Right ventricle myocardium superior (tissue), 1 donor: ENCODE results near the gene PDE6B. TPM values are rescaled to one million over a fixed set of nuclear protein-coding genes. Genes with fewer than 3 reads are reported as not detected.
A peak's percentile ranks its signal among the peaks of the same experiment; 100 is the strongest.
"Not testable (repeated sequence)": the region's sequence is repeated elsewhere in the genome, so short reads cannot be mapped to it uniquely, and the experiment has no call there.

Experiments used
- ATAC-seq: fragments of 200-7000 bp; cut with Tn5 transposase; one replicate; pipeline ENCODE4 v1.9.1; 2020; ENCODE audit warnings: mild to moderate bottlenecking; ENCODE audit not compliant: poor library complexity
- DNase-seq: peaks from one replicate; pipeline ENCODE4 v3.0.0-alpha.2; 2020
- intact Hi-C: fragments of 100-400 bp; cut with DNase I; formaldehyde crosslinking; loops from one replicate; pipeline ENCODE4 v1.11.2; 2022
- total RNA-seq: library from RNA; stranded (reverse); fragmentation: NEBNext Ultra II Directional; extraction: Animal tissue kit (Norgen Biotek cat#: 25700); gene quantifications from one replicate; pipeline ENCODE4 v1.2.1, GENCODE V29; 2021
- donor health status: DM: no; HTN: yes; CAD: no; lungs with severe emphysema.

Gene PDE6B
- total RNA-seq, 1 donor from 2014 or later, result 1.1 TPM

DNA sequence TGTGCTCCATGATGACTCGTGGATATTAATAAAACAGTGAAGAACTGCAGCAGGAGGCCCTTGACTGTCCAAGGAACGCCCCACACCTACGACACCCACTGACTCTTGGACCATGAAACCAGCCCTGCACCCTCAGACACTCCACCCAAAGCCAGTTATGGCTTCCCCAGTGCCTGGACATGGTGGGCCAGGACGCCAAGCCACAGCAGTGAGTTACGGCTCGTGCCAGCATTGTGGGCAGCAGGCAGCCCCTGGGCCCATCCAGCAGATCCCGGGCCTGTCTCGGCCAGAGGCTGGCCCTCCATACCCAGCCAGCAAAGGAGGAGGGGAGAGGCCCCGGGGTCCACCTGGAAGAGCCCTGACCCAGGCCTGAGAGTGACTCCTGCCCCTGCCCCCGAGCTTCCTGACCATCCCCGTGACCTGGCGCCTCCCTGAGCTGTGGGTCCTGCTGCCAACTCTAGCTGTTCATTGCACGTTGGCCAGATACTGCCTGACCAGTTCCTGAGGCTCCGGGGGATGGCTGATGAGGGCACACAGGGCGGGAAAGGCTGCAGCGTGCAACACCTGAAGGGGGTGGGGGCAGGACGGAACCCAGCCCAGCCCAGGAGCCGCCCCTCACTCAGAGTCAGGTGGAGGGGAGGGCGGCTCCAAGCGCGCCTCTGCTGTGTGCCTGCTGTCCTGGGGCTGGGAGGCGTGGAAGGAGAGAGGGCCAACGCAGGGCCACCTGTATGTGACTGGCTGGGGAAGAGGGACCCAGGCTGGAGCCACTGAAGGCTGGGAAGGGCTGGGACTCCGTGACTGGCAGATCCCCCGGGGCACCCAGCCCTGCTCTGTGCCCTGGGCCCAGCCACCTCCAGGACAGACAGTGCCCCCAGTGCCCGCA, 62.8 kb downstream of the PDE6B start:
- peak; percentile 16 for ATAC-seq
- peak; percentile 40 for DNase-seq
- intact Hi-C loops, result no loop called here

DNA sequence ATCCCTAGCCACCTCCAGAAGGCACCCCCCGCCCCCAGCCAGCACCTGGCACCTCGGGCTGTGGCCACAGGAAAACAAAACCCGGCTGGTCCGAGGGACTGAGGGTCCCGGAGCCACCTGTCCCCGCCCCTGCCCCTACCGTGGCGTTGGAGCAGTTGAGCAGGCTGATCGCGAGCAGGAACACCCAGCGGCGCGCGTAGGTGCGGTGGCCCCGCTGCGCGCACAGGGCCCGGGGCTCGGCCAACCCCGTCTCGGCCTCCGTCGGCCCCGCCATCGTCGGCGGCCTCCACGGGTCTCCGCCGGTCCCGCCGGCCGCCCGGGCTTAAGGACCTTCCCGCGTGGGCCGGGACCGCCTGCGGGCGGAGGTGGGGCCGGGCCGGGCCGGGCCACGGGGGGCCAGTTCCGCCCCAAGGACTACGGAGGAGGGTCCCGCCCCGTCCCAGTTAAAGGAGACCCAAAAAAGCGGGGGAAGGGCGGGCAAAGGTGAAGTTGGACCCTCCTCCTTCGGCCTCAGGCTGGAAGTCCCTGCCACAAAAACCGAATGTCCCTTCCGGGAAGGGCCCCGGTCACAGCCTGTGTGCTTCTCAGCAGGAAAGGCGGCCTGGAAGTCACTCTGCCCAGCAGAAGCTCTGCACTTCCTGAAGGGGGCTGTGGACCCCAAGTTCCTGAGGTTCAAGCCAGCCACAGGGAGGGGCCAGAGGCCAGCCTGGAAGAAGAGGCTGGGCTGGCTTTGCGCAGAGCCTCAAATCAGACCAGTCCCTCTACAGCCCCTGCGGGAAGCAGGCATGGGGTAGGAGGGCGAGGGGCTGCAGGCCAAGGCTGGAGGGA, 63.7 kb downstream of the PDE6B start, which contains the start of gene SLC49A3:
Gene SLC49A3, minus strand, starts transcription at position 298 of the 828 bp plus-strand sequence. Its CDS starts 24 bp downstream, at position 274.
- peak; percentile 42 for ATAC-seq
- intact Hi-C loops, result no loop called here
- DNase-seq, result peak; percentile 62

DNA sequence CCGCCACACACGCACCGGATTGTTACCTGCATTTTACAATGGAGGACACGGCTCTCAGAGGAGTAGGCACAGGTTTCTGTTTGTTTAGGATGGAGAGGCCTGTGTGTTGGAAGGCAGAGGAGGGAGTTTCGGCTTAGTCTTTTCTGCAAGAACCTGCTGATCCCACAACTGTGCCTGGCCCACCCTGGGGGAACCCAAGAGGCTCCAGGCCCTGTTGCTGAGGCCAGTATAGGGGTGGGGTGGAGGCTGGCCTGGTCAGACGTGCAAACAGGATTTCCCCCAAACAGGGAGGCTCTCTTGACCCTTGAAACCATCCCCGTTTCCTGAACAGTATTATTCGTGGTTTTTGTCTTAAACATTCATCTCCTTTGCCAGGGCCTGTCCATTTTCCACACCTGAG, 64.3 kb downstream of the PDE6B start:
- DNase-seq, result no peak
- no peak for ATAC-seq
- intact Hi-C loops, result no loop called here

DNA sequence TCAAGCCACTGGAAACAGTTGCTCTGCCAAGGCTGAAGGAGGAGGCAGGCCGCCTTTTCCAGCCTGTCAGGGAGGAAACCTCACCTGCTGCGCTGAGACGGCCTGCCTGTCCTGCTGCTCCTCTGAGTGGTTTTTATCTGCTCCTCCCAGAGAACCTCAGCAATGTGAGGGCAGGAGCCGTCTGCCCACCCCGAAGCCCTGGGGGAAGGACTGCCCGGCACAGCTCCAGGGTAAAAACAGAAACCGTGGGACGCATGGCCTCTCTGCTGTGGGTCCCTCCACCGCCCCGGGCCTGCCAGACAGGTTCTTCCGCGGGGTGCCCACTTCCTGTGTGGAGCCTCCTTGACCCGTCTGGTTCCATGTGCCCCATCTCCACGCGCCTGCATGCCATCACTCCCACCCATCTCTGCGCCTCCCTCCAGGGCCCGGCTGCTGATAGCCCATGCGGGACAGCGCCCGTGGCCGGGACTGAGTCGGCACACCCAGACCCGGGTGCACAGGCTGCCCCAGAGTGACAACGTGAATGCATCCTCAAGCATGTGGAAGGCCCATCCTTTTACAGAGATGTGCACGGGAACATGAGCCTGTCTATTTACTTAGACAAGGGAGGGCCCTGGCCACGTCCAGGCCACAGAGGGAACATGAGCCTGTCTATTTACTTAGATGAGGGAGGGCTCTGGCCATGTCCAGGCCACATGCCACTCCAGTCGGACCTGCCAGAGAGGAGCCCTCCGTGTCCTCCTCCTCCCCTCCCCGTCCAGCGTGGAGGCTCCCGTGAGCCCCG, 67.6 kb downstream of the PDE6B start:
- no peak for DNase-seq
- no peak for ATAC-seq
- intact Hi-C loops, result no loop called here

DNA sequence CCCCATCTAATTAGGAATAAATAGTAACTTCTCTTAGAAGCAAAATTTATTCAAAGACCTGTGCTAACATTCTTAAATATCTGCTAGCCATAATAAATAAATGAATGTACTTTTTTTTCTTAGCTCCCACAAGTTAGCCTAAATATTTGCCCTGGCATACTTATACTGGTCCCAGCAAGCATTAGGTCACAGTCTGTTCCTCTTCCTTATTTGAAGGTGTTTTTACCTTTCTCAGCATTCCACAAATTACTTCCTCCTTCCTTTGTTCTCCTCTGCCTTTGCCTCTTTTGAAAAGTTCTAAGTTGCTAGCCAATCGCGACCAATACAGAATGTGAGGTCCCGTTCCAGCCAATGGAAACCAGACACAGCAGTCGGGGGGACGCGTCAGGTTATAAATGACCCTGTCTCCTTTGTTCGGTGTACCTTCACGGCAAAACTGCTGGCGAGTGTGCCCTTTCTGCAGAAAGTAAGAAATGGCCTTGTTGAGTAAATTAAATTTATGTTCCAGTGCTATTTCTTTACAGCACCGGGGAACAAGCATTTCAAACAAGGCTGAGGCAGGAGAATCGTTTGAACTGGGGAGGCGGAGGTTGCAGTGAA, 69.1 kb downstream of the PDE6B start:
- intact Hi-C loops, ATAC-seq, DNase-seq: not testable (repeated sequence)

DNA sequence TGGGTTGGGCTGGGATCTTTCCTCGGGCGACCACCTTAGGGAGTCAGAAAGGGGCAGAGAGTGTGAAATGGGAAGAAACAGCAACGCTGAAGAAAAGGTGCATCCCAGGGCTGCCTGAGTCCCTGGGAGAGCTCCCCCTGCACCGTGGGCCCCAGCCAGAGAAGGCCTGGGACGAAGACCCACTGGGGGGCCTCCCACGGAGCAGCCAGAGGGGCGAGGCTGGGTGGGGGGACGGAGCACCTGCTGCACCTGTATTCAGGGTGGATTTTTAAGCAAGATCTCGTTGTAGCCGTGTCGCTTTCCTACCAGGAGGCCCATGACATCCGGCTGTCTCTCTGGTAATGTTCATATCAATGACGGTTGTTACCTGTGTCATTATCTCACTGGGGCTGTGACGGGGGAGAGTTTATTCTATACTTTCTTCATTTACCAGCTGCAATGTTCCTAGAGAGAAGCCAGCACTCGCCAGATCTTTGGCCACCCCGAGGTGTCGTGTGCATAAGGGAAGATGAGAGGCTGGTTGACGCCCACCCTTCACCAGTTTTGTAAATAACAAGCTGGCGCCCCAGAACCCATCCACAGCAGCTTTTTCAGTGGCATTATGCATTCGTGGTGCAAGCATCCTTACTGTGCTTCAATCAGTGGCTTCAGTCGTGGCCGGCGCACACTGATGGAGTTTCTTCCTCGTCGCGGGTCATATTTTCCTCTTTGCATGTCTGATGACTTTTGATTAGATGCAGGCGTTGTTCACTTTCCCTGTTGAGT, 74.6 kb downstream of the PDE6B start:
- intact Hi-C loops, result no loop called here
- DNase-seq (no peak), ATAC-seq (no peak)

DNA sequence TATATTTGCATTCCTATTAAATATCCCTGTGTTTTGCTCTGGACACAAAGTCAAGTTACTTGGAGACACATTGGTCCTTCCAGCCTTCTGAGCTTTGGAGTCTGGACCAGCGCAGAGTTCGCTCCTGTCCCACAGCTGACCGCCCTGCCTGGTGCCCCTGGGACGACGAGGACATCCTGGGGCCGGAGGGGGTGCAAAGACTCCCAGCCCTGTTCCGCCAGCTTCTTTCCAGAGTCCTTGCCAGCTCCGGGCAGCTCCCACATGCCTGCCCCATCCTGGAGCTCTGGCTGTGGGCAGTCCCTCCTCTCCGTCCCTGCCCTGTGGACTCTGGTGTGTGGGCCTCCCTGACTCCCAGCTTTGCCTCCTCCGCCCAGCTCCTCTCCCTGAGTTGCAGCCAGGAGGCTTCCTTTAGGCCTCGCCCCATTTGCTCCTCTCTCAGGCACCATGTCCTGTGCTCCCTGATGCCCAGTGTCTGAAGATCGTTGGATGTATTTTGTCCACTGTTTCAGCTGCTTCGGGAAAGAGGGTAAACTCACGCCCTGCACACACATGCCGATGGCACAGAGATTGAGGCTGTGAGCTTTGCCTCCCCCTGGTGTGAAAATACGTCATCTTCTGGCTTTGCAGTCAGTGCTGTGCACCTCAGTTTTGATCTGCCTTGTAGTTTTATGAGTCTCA, 75.4 kb downstream of the PDE6B start:
- intact Hi-C loops, result no loop called here
- ATAC-seq (no peak), DNase-seq (no peak)

DNA sequence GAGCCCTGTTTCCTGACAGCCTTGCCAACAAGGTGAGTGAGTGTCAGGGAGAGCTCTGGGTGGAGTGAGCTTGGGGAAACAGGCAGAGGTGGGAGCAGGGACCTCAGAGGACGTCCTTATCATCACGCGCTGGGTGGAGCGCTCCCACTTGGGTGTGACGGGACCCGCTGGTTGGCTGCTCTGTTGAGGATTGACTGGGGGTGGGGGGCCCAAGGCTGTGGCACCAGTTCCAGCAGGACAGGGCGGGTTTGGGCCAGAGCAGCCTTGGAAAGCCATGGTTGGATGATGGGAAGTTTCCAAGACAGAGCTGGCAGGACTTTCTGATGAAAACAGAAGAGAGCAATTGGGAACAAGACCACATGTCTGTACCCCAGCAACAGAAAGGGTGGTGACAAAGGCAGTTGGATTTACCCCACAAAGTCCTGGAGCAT, 77.3 kb downstream of the PDE6B start:
- intact Hi-C loops, result no loop called here
- ATAC-seq (no peak), DNase-seq (no peak)

DNA sequence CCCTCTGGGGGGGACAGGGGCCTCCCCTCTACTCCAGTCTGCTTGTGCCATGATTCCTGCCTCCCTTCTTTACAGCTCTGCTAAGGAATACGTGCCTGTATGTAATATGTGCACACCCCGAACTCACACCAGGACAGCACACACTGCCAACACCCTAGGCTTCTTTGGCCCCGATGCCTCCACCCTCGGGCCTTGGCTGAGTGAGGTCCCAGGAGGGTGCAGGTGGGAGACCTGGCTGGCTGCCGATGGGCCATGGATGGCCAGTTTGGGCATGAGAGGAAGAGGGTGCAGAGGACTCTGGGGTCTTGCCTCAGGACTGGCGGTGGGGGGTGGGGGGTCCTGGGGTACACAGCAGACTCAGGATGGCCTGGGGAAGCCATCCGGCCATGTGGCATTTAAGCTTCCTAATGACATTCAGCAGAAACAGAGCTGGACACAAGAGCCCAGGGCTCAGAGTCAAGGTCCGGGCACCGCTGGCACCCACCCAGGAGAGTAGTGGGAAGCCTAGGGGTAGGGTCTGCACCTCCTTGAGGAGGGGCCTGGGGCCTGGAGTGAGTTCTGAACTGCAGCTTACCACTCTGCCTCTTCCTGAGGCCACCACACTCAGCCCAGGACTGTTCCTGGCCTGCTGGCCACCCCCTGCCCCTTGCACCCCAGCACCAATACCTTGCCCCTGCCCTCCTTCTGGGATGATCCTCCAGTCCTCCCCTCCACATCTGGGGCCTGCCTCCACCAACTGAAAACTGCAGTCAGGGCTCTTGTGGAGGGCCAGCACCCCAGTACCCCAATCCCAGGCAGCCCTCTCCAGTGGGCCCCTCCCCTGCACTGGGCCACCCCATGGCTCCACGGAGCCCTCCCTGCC, 78.2 kb downstream of the PDE6B start:
- ATAC-seq, result no peak

DNA sequence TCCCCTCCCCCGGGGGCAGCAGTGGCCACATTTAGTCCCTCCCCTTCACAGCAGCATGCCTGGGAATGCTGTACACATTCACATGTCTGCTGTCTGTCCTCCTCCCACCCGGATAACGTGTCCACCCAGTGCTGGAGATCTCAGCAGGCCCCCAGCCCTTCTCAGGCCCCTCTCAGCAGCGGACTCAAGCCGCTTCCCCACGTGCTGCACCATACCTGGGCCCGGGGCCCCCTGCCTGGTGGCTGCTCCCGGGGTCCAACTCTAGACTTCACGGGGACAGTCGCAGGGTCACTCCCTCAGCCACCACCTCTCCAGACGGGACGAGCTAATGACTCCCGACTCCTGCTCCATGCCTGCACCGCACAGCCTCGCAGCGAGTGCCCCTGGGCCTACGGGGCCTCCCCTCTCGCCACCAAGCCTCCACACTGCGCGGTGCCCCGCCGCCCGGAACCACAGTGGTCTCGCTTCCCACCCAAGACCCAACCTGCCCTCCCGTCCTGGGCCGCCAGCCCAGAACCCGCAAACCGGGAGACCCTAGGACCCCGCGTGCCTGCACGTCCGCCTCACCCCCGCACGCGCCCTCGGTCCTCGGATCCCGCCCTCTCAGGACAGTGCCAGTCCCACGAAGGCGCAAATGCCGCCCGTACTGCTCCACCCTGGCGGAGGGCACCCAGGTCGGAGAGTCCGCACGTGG, 79.0 kb downstream of the PDE6B start:
- DNase-seq (no peak), ATAC-seq (no peak)
- intact Hi-C loops, result no loop called here

More for the DNA sequence above, 78.2 kb downstream of the PDE6B start:
- intact Hi-C loops, result no loop called here
- no peak for DNase-seq

DNA sequence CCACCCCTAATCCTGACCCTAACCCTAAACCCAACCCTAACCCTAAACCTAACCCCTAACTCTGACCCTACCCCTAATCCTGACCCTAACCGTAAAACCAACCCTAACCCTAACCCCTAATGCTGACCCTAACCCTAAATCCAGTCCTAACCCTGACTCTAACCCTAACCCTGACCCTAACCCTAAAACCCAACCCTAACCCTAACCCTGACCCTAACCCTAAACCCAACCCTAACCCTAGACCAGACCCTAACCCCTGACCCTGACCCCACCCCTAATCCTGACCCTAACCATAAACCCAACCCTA, 79.6 kb downstream of the PDE6B start:
- intact Hi-C loops, result no loop called here
- DNase-seq (no peak), ATAC-seq (no peak)

DNA sequence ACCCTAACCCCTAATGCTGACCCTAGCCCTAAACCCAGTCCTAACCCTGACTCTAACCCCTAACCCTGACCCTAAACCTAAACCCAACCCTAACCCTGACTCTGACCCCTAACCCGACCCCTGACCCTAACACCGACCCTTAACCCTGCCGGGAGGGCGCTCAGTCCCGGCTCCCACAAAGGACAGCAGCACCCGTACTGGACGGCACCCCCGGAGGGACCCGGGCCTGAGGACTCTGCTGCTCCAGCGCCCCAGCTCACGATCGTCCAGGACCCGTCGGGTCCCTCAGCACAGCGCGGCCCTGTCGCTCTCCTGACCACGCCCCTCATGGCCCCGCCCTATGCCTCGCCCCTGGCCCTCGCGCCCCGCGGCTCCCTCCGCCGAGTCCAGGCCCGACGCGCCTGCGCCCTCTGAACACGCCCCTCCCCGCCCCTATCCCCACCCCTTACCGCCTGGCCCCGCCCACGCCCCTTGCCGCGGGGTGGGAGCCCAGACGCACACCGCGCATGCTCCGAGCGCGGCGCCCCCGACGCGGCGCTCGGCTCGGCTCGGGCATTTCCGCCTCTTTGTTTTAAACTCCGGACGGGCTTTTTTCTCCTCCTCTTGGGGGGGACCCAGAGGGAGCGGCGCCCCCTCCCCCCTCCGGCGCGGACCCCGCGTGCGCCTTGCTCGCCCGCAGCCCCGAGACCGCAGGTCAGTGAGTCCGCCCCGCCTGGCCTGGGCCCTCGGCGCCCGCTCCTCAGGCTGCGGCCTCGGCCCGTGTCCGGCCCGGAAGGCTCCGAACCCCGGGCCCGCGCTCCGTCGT, 80.1 kb downstream of the PDE6B start, which contains the start of gene PCGF3:
Gene PCGF3, plus strand, starts transcription at position 555 of the 805 bp plus-strand sequence. CDS start 27,849 bp downstream, outside the sequence.
- ATAC-seq, result peak; percentile 99
- intact Hi-C loops, result no loop called here
- peak; percentile 98 for DNase-seq

DNA sequence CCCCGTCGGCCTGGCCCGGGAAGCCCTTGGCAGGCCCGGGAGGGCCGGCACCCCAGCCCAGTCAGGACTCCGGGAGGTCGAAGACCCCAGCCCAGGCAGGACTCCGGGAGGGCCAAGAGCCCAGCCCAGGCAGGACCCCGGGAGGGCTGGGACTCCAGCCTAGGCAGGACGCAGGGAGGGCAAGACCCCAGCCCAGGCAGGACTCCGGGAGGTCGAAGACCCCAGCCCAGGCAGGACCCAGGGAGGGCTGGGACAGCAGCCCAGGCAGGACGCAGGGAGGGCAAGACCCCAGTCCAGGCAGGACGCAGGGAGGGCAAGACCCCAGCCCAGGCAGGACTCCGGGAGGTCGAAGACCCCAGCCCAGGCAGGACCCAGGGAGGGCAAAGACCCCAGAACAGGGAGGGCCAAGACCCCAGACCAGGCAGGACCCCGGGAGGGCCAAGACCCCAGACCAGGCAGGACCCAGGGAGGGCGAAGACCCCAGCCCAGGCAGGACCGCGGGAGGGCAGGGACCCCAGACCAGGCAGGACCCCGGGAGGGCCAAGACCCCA, 80.8 kb downstream of the PDE6B start:
- intact Hi-C loops, ATAC-seq: not testable (repeated sequence)

DNA sequence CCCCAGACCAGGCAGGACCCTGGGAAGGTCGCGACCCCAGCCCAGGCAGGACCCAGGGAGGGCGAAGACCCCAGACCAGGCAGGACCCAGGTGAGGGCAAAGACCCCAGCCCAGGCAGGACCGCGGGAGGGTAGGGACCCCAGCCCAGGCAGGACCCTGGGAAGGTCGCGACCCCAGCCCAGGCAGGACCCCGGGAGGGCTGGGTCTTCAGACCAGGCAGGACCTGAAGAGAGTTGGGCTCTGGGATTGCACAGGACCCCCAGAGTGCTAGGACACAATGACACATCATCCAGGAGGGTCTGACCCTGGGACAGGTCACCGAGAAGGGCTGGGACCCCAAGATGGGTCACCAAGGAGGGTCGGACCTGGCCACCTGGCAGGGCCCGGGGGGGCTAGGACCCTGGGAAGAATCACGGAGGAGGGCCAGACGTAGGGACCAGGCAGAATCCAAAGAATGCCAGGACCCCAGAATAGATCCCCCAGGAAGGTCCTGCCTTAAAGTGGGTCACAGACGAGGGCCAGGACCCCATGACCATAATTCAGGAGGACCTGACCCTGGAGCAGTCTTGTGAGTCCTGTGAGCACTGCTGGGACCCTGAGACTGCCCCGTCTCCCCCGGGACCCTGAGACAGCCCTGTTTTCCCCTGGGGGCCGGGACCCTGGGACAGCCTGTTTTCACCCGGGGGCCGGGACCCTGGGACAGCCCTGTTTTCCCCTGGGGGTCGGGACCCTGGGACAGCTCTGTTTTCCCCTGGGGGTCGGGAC, 81.6 kb downstream of the PDE6B start:
- no peak for DNase-seq
- ATAC-seq, result no peak
- intact Hi-C loops, result no loop called here

More for the DNA sequence above, 80.8 kb downstream of the PDE6B start:
- not testable (repeated sequence) for DNase-seq
